HG03060 (cell line): Measurements from ENCODE around the gene CCNYL1.
A peak's percentile ranks its signal among the peaks of the same experiment; 100 is the strongest.
"Not testable (repeated sequence)": the region's sequence is repeated elsewhere in the genome, so short reads cannot be mapped to it uniquely, and the experiment has no call there.

Source experiments
- ATAC-seq: cut with Tn5 transposase; IDR thresholded peaks from one replicate; pipeline ENCODE4 v1.9.1; 2021; ENCODE audit warnings: low read depth, moderate number of reproducible peaks; ENCODE audit not compliant: unreplicated experiment

CCNYL1 gene

DNA sequence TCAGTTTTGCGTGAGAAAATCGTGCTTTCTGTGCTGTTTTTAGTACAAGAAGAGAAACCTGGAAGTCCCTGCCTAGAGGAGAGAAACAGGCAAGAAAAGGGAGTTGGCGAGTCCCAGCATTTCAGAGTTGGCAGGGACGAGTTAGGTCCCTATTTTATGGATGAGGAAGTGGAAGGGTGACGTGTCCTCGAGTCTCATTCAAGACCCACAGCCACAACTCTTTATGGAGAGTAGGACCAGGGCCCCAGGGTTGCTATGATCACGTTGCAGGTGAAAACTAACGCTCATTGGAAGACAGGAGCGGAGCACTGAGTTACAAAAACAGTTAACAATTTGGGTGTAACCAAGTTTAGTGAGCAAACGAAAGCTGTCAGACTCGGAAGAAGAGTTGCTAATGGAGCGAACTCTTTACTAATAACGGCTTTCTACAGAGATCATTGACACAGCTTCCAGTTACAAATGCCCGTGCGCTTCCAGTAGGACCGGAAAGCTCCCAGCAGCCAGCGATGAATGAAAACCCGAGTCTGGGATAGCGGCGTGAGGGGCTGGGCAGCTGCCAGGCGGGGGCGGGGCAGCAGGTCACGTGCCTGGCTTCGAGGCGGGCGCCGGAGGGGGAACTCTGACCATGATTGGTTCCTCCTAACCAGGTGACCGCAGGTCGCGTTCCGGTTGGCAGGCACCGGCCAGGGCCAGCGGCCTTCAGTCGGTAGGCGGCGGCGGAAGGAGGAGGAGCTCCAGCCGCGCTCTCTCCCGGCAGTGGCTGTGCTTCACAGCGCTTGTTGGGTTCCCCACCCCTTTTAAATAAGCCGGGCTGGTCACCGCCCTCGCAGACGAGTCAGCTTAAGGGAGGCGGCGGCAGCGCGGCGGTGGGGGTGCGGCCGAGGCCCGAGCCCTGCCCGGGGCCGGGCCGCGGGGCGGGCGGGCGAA lies at the start of gene CCNYL1:
CCNYL1 (plus strand) TSS at position 827 of the 927 bp plus-strand sequence. CDS start 257 bp downstream, outside the sequence.
- ATAC-seq: peak; percentile 96

DNA sequence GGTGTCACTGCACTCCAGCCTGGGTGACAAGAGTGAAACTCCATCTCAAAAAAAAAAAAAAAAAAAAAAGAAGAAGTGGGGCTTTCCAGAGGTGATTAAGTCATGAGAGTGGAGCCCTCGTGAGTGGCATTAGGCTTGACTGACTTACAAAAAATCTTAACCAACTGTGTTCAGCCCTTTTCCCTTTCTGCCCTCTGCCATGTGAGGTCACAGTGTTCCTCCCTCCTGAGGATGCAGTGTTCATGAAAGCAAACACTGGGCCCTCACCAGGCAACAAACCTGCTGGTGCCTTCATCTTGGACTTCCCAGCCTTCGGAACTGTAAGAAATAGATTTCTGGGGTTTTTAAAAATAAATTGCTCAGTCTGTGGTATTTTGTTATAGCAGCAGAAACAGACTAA lies 49.2 kb upstream of the CCNYL1 start:
- ATAC-seq: peak; percentile 98

DNA sequence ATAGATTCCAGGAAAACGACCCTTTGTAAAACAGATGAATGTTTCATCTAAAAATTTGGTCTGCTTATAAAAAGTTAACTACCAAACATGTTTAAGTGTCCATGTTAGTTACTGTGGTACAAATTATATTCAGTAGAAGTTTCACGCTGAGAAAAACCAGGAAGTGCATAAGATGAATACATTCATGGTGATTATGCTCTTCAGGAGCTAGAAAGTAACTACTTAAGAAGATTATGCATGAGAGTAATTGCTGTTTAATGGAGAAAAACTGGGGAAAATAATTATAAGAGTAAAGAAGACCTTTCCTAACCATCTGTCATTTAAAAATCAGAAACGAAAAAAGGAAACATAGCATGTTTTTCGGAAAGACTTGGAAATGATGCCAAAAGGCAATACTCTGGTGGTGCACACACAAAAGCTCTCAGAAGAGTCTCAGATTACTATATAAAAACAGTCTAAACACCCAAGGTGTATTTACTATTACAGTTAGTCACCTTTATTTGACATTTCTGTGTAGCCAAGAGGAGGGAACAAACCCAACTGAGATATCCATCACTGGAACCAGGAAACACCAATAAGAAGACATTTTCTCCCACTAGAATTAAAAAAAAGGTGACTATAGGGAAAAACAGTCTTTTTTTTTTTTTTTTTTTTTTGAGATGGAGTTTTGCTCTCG lies 47.4 kb upstream of the CCNYL1 start:
- ATAC-seq: no peak

DNA sequence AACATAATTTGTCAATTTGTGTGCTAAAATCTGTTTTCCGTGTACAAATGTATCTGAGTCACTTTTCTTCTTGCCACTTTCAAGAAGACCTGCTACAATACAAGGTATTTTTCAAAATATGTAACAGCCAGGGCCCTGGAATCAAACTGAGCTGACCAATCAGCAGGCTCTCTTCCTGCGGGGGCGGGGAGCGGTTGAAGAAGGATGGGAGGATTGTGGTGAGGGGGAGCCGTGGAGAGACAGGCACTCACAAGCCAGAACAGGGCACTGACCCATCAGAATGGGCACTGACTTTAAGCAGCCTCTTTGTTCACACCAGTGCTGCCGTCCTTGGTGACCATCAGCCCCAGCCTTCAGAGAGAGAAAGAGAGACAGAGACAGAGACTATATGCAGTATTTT lies 40.6 kb upstream of the CCNYL1 start:
- ATAC-seq: no peak

DNA sequence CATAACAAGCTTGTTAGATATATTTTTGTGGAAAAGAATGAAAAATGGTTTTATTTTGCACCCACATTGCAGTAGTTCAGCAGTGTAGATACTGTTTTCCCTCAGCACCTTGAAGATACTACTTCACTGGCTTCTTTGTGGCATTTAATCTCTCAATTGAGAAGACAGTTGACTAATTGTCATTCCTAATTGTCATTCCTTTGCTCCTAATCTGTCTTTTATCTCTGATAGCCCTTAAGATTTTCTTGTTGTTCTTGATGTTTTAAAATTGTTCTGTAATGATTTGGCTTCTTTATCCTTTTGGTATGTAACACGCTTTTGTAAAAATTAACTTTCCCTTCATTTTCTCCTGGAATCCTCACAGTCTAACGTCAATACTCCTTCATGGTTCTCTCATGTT lies 38.0 kb upstream of the CCNYL1 start:
- no peak for ATAC-seq

DNA sequence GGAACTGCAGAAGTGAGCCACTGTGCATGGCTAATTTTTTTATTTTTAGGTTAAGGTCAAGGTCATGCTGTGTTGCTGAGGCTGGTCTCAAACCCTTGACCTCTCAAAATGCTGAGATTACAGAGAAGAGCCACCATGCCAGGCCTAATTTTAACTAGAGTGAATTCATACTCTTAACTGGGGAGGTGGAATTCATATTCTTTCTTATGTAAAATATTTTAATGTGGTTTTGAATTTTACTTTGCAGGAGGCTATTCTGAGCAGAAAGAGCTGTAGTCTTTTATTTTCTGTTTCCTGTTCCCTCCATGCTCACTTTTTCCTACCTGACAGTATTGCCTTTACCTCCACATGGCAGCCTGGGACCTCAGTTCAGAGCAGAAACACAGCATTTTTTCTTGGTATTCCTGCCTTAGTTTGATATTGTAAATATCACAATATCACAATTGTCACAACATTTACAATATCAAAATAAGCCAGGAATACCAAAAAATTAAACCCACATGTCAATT lies 37.1 kb upstream of the CCNYL1 start:
- no peak for ATAC-seq

DNA sequence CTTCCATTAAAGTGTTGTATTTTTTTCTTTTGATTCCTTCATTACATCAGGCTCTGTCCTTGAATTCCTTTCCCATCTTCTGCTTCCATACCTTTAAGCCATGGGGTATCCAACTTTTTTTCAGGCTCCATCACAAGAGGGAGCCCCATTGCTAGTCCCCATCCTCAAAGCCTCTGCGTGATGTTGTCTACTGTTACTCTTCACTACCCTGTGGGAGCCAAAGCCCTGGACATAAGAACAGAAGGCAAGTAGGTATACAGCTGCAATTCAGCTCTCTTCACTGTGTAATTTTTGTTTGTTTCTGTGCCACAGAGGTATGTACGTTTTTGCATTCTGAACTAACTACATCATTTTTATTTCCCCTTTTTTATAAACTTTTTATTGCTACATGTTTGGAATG lies 36.6 kb upstream of the CCNYL1 start:
- no peak for ATAC-seq

DNA sequence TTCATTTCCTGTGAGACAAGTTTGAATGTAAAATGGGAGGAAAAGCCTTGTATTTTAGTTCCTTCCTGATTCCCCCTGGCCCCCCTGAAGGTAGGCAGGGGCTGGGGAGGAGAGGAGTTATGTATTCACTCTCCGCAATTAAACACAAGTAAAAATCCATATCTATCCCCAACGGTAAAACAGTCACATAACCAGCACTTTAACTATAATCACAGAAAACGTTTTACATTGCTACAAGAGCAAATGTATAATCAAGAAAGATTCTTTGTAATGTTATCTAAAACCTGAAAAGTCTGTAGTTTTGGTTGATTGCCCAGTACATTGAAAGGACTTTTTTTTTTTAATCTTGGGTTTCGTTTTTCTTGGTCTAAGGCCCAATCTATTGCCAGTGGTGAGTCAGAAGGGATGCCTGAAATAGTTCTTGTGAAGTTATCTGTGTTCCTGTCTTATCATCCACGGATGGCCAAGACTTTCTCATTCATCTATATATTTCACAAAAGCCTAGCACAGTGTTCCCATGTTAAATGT lies 34.5 kb upstream of the CCNYL1 start:
- ATAC-seq: no peak

DNA sequence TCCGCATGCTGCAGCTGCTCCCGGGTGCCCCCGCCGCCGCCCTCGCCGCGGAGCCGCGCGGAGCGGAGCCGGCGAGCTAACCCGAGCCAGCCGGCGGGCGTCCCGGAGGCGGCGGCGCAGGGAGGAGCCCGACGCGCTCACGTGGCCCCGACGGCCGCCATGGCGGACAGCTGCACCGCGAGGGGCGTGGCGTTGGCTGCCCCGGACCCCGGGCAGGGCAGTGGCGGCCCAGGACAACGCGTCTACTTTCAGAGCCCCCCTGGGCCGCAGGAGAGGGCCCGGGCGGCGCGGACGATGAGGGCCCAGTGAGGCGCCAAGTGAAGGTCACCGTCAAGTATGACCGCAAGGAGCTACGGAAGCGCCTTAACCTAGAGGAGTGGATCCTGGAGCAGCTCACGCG lies 30.0 kb upstream of the CCNYL1 start:
- no peak for ATAC-seq

DNA sequence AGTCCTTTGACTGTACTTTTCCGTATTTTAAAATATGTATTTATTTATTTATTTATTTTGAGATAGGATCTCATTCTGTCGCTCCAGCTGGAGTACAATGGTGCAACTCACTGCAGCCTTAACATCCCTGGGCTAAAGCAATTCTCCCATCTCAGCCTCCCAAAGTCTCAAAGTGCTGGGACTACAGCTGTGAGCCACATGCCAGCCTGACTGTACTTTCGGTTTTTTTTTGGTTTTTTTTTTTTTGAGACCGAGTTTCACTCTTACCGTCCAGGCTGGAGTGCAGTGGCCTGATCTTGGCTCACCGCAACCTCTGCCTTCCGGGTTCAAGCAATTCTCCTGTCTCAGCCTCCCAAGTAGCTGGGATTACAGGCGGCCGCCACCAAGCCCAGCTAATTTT lies 28.9 kb upstream of the CCNYL1 start:
- ATAC-seq: no peak

DNA sequence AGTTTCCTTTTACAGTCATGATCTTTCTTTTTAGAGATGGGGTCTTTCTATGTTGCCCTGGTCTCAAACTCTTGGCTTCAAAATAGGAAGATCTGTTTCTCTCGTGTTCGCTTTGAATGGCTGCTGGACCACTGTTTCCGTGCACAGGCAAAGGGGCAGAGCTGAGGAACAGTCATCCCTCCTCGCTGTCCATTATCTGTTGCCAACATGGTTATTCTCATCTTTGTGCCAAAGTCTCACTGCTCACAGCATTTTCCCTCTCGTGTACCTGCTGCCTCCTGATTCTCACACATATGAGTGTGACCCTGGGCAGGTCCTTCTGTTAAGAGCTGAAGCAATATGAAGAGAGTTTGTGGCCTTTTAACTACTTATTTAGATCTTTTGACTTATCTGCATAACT lies 28.0 kb upstream of the CCNYL1 start:
- no peak for ATAC-seq

DNA sequence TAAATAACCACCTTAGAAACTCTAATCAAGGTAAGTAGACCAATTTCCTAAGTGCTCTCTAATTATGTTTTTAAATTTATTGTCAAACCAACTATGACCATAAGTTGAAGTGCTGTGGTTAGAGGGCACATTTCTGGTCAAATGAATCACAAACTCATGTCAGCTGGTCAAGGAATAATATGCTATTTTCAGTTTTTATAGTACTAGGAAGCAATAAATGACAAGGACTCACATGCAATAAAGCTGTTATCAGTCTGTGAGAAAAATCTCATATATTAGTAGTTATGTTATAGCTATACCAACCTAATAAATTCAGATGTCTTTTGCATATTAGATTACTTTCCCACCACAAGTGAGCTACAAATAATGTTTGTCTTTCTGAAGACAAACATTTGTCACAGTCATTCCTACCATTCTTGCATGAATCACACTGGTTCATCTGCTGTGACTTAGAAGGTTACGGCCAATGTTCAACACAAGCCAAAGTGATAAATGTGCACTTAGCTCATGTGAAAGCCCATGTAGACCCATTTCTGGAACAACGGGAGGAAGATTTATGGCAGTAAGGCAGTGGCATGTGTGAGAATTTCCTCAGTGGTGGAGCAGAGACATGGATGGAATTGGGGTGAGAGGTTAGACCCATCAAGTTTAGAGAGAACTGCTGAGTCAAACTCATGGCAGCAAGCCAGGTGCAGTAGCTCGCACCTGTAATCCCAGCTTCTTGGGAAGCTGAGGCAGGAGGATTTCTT lies 27.4 kb upstream of the CCNYL1 start:
- no peak for ATAC-seq

DNA sequence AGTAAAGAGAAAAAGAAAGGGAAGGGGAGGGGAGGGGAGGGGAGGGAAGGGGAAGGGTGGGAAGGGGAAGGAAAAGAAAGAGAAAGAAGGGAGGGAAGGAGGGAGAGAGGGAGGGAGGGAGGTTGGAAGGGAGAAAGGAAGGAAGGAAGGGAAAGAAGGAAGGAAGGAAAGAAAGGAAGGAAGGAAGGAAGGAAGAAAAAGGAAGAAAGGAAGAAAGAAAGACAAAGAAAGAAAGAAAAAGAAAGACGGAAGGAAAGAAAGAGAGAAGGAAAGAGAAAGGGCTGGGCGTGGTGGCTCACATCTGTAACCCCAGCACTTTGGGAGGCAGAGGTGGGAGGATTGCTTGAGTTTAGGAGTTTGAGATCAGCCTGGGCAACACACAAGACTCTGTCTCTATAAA lies 24.6 kb upstream of the CCNYL1 start:
- no peak for ATAC-seq

DNA sequence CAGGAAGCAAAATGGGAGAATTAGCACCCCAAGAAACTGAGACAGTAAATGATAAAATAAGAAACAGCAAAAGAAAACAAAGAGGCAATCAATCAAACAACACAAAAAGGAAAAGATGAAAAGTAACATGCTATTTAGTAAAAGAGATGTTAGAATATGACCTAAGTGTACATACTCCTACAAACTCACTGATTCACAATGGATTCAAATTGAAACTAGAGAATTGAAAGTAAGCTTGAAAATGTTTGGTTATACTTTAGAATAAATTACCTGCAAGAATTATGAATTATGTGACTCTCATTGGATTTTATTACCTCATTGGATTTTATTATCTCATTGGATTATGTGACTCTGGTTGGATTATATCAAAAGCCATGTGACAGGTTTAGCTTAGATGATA lies 22.8 kb upstream of the CCNYL1 start:
- no peak for ATAC-seq

DNA sequence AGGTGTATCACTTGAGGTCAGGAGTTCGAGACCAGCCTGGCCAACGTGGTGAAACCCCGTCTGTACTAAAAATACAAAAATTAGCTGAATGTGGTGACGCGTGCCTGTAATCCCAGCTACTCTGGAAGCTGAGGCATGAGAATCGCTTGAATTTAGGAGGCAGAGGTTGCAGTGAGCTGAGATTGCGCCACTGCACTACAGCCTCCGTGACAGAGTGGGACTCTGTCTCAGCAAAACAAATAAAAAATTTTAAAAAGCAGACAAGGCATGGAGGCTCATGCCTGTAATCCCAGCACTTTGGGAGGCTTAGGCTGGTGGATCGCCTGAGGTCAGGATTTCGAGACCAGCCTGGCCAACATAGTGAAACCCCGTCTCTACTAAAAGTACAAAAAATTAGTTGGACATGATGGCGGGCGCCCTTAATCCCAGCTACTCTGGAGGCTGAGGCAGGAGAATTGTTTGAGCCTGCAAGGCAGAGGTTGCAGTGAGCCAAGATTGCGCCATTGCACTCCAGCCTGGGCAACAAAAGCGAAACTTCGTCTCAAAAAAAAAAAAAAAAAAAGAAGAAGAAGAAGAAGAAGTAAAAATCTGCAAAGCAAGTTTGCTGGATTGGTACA lies 20.5 kb upstream of the CCNYL1 start:
- ATAC-seq: not testable (repeated sequence)

DNA sequence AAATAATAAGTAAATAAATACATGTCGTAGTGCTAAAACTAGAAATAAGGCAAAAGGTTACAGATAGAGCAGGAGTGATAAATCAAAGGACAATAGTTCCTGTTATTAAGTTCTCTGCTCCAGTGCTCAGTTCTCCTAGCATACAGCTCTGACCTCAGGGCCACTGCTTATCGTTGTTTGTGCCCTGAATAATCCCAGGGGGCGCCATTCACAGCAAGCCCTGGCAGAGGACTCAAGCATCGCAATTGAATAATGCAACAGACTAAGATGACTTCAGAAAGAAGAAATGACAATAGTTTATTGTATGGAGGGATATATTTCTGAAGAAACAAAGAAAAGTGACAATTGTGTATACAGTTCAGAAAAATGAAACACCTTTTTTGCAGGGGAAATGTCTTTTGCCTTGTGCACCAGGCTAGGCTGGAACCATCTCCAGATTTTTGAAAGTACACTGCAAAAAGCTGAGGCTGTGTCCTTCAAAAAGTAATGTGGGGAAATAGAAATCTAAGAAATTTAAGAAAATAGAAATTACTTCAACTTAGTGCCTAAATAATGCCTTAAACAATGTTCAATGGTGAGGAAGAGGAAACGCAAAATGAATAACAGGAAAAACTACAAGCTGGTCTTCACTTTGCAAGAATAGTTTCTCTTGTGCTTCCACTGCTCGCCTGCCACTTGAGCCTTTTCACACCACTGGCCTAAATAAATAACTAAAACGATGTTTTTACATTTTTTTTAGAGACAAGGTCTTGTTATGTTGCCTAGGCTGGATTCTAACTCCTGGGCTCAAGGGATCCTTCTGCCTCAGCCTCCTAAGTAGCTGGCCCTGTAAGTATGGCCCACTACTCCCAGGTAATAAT lies 19.0 kb upstream of the CCNYL1 start:
- ATAC-seq: no peak

DNA sequence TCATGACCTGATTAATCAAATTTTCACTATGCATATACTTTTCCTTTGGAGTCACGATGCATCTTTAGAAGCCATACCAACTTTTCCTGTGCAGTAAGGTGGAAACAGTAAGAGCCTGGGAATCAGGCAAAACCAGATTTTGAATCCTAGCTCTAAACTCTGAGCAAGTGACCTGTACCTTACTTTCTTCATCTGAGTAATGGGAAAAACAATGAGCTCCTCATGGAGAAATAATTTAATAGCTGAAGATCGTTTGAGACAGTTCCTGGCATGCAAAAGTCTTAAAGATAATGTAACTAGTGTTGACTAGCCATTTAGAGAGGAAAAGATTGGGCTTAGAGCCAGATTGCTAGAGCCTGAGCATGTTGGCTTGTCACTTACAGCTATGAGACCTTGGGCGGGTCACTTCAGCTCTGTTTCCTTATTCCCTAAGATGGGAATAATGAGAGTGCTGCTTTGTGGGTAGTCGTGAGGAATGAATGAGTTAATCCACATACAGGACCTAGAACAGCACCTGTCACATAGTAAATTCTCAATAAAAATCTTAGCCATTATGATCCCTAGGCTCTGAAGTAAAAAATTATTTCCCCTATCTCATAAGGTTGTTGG lies 17.7 kb upstream of the CCNYL1 start:
- no peak for ATAC-seq

DNA sequence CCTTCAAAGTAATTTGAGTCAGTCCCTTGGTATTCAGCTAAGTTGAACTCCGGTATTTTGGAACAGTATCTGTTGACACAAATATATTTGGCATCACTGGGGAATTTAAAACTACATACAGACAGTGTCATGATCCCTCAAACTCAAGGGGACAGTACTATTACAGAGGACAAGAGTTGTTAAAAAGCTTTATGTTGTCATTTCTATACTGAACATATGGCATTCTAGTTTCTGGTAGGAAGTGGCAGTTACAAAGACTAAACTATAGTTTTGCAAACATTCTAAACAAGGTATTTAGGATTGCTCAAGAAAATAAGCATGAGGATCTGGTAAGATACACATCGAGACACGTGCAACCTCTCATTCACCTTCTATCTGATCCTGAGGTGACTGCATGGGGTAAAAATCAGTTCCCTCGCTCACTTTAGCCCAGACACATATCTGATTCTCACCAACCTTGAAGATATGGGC lies 16.6 kb upstream of the CCNYL1 start:
- no peak for ATAC-seq

DNA sequence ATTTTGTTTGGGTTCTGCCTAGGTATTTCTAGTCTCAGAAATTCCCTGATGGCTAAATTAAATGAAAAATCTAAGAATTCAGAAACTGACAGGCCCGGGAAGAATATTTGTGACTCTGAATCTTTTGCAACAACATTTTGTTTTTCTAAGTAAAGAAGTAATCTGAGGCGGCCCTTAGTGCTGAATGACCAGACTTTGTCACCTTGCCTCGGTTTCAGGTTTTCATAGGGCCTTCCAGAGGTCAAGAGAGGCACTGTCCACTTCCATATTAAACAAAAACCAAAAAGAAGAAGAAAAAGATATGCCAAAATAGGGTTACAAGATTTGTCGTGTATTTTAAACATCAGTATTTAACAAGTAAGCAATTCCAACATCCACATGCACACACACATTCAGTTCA lies 16.1 kb upstream of the CCNYL1 start:
- ATAC-seq: no peak
